GM12878 (cell line): ENCODE measurements around the gene SORBS1. TPM values are rescaled to one million over a fixed set of nuclear protein-coding genes. Genes with fewer than 3 reads are reported as not detected.

Experiments used
- ATAC-seq: fragments of 200-7000 bp; cut with Tn5 transposase; 3 replicates; pipeline ENCODE4 v1.9.1; 2020; ENCODE audit warnings: mild to moderate bottlenecking, moderate library complexity
- BruUV-seq: library from RNA; stranded (reverse); fragments of 400-500 nt; replicated peaks from 2 replicates; lab custom pipeline; 2021; lab: Mats Ljungman, UMichigan
- CTCF ChIA-PET: fragments of 300-600 bp; sonication (Branson Sonifier 250); formaldehyde crosslinking; extraction: SDS; loops from one replicate; lab custom pipeline; 2021; ENCODE audit warnings: inconsistent platforms; lab: Yijun Ruan, JAX
- POLR2A ChIA-PET: fragments of 350-600 bp; formaldehyde crosslinking; extraction: SDS; loops from one replicate; lab custom pipeline; 2021; ENCODE audit warnings: inconsistent platforms; lab: Charles Lee
- RAD21 ChIA-PET: fragments of 300-600 bp; sonication (Branson Sonifier 250); formaldehyde crosslinking; loops from one replicate; lab custom pipeline; 2023; ENCODE audit warnings: antibody characterized with exemption; ENCODE audit not compliant: unreplicated experiment; lab: Charles Lee
- SMC1A ChIA-PET: fragments of 300-600 bp; sonication (Branson Sonifier 250); formaldehyde crosslinking; loops from one replicate; lab custom pipeline; 2023; ENCODE audit not compliant: unreplicated experiment, uncharacterized antibody; lab: Charles Lee
- DNase-seq: peaks from one replicate; pipeline ENCODE4 v3.0.0-alpha.2; 2011; ENCODE audit warnings: low read depth, low spot score
- FAIRE-seq: peaks from 3 replicates; lab custom pipeline; 2011; peaks lifted over from hg19 to GRCh38; lab: Jason Lieb, UNC
- H2AFZ ChIP-seq: 2 replicates; pipeline ENCODE4 v1.6.0; 2011; ENCODE audit warnings: low read depth, low read length, control low read depth; ENCODE audit not compliant: control insufficient read depth
- H3K27ac ChIP-seq: 2 replicates; pipeline ENCODE4 v1.5.1; 2011; ENCODE audit warnings: control low read depth; ENCODE audit not compliant: control insufficient read depth, insufficient read depth
- H3K27me3 ChIP-seq, 2 experiments: replicated peaks in 1 of 2; 2 replicates each; pipeline versions ENCODE4 v1.6.0 to v1.6.1; 2011; ENCODE audit warnings: low read length in 1 of 2; ENCODE audit not compliant: control insufficient read depth in 2 of 2, insufficient read depth in 2 of 2
- H3K36me3 ChIP-seq, 2 experiments: 2 replicates each; pipeline ENCODE4 v1.5.1; 2011; ENCODE audit warnings: low read length in 1 of 2; ENCODE audit not compliant: control insufficient read depth in 2 of 2, insufficient read depth in 2 of 2
- H3K4me1 ChIP-seq: 2 replicates; pipeline ENCODE4 v1.6.1; 2011; ENCODE audit warnings: mild to moderate bottlenecking, low read length, moderate library complexity, mixed read lengths; ENCODE audit not compliant: control insufficient read depth, insufficient read depth
- H3K4me2 ChIP-seq: 2 replicates; pipeline ENCODE4 v1.6.0; 2011; ENCODE audit warnings: control low read depth; ENCODE audit not compliant: control insufficient read depth, insufficient read depth
- H3K4me3 ChIP-seq: fragments of 200-600 bp; sonication (generic); 2 replicates; pipeline ENCODE4 v1.5.1; 2016
- H3K79me2 ChIP-seq: 2 replicates; pipeline ENCODE4 v1.6.0; 2011; ENCODE audit warnings: low read length; ENCODE audit not compliant: control insufficient read depth, insufficient read depth
- H3K9ac ChIP-seq: 2 replicates; pipeline ENCODE4 v1.8.0; 2011; ENCODE audit warnings: low read length, control low read depth, mixed read lengths; ENCODE audit not compliant: control insufficient read depth, insufficient read depth
- H3K9me3 ChIP-seq: replicated peaks from 3 replicates; pipeline ENCODE4 v1.5.1; 2011; ENCODE audit warnings: mild to moderate bottlenecking, low read length; ENCODE audit not compliant: control insufficient read depth, insufficient read depth
- H4K20me1 ChIP-seq: 2 replicates; pipeline ENCODE4 v1.6.0; 2011; ENCODE audit not compliant: control insufficient read depth, insufficient read depth
- ATF3 ChIP-seq: IDR thresholded peaks from 2 replicates; pipeline ENCODE4 v1.6.1; 2011; ENCODE audit warnings: low read depth, mild to moderate bottlenecking, low read length, moderate library complexity, borderline replicate concordance; ENCODE audit errors: extremely low read depth
- ATF7 ChIP-seq: fragments of 450-650 bp; IDR thresholded peaks from 2 replicates; pipeline ENCODE4 v1.6.1; 2016; ENCODE audit warnings: low read depth, mild to moderate bottlenecking
- BCL11A ChIP-seq: IDR thresholded peaks from 2 replicates; pipeline ENCODE4 v1.6.1; 2011; ENCODE audit warnings: low read depth, low read length
- BRCA1 ChIP-seq: IDR thresholded peaks from 2 replicates; pipeline ENCODE4 v1.6.1; 2011; ENCODE audit warnings: low read depth, low read length, improper control_type of control experiment
- CHD2 ChIP-seq: IDR thresholded peaks from 2 replicates; pipeline ENCODE4 v1.6.1; 2011; ENCODE audit warnings: low read depth, low read length, improper control_type of control experiment, borderline replicate concordance
- CREB1 ChIP-seq: IDR thresholded peaks from 2 replicates; pipeline ENCODE4 v1.6.1; 2012; ENCODE audit warnings: low read depth, mild to moderate bottlenecking, inconsistent platforms
- CREM ChIP-seq: IDR thresholded peaks from 2 replicates; pipeline ENCODE4 v1.6.1; 2014; ENCODE audit warnings: antibody characterized with exemption, low read depth
- EED ChIP-seq: sonication (generic); IDR thresholded peaks from 2 replicates; pipeline ENCODE4 v1.6.1; 2016; ENCODE audit warnings: antibody characterized with exemption, low read depth
- FOXM1 ChIP-seq: IDR thresholded peaks from 2 replicates; pipeline ENCODE4 v1.6.1; 2012; ENCODE audit warnings: low read depth, mild to moderate bottlenecking, inconsistent platforms, low read length, moderate library complexity
- HCFC1 ChIP-seq: fragments of 150-350 bp; IDR thresholded peaks from 2 replicates; pipeline ENCODE4 v1.6.1; 2014; ENCODE audit warnings: low read length
- HDAC6 ChIP-seq: fragments of 200-600 bp; sonication (generic); IDR thresholded peaks from one replicate; pipeline ENCODE4 v1.8.0; 2017; ENCODE audit warnings: antibody characterized with exemption; ENCODE audit not compliant: unreplicated experiment
- KAT2A ChIP-seq: conservative IDR thresholded peaks from 2 replicates; pipeline ENCODE4 v1.6.1; 2011; ENCODE audit warnings: low read depth, low read length; ENCODE audit not compliant: control insufficient read depth
- MAX ChIP-seq: IDR thresholded peaks from 2 replicates; pipeline ENCODE4 v1.6.1; 2012; ENCODE audit warnings: low read depth, low read length, improper control_type of control experiment
- MXI1 ChIP-seq: fragments of 150-350 bp; IDR thresholded peaks from 2 replicates; pipeline ENCODE4 v1.6.1; 2011; ENCODE audit warnings: low read depth, mild to moderate bottlenecking, inconsistent platforms, low read length, improper control_type of control experiment
- NFXL1 ChIP-seq: fragments of 450-650 bp; IDR thresholded peaks from 2 replicates; pipeline ENCODE4 v1.6.1; 2017; ENCODE audit warnings: antibody characterized with exemption, mild to moderate bottlenecking, borderline replicate concordance
- RAD51 ChIP-seq: fragments of 450-650 bp; IDR thresholded peaks from 2 replicates; pipeline ENCODE4 v1.6.1; 2016; ENCODE audit warnings: moderate library complexity, mild to moderate bottlenecking, inconsistent platforms
- SIX5 ChIP-seq: IDR thresholded peaks from 2 replicates; pipeline ENCODE4 v1.6.1; 2011; ENCODE audit warnings: mild to moderate bottlenecking, low read depth, low read length, moderate library complexity; ENCODE audit not compliant: severe bottlenecking
- TAF1 ChIP-seq: IDR thresholded peaks from 2 replicates; pipeline ENCODE4 v1.6.1; 2011; ENCODE audit warnings: mild to moderate bottlenecking, low read depth, low read length, borderline replicate concordance
- TARDBP ChIP-seq: IDR thresholded peaks from 2 replicates; pipeline ENCODE4 v1.6.1; 2016; ENCODE audit warnings: borderline replicate concordance
- TCF3 ChIP-seq: IDR thresholded peaks from 2 replicates; pipeline ENCODE4 v1.6.1; 2012; ENCODE audit warnings: low read depth, mild to moderate bottlenecking, low read length, borderline replicate concordance; ENCODE audit not compliant: insufficient read depth
- TCF7 ChIP-seq: IDR thresholded peaks from 2 replicates; pipeline ENCODE4 v1.6.1; 2014; ENCODE audit warnings: antibody characterized with exemption, borderline replicate concordance
- YBX1 ChIP-seq: fragments of 450-650 bp; IDR thresholded peaks from 2 replicates; pipeline ENCODE4 v1.6.1; 2016; ENCODE audit warnings: antibody characterized with exemption
- WGBS: methylation state at CpG from one replicate; pipeline ENCODE4 v1.1.6; 2016; ENCODE audit warnings: low lambda C conversion rate; ENCODE audit not compliant: insufficient replicate concordance, insufficient coverage; ENCODE audit errors: missing lambda C conversion rate; 5-methylcytosine and 5-hydroxymethylcytosine counted together
- in situ Hi-C: fragments of 300-500 bp; cut with MboI; formaldehyde crosslinking; loops from 9 replicates; pipeline ENCODE4 v1.14.3; 2018; ENCODE audit warnings: mixed read lengths
- intact Hi-C: fragments of 100-400 bp; cut with micrococcal nuclease; formaldehyde crosslinking; loops from one replicate; pipeline ENCODE4 v1.14.2; 2022; ENCODE audit not compliant: unreplicated experiment
- polyA plus RNA-seq, 11 experiments: library from polyadenylated mRNA; depleted of rRNA in 4 of 11; unstranded in 6 of 11; stranded (reverse) in 5 of 11; fragments of >200 nt; fragmentation: Nextera tagmentation in 4 of 11; fragmentation: Illumina TruSeq in 1 of 11; extraction: Ambion mirVana in 4 of 11; extraction: Trizol in 1 of 11; gene quantifications; 1 replicate in 1 of 11; 2 replicates in 10 of 11; pipeline versions ENCODE4 v1.2.1 to v1.2.3, GENCODE V29; 2011 to 2016; ENCODE audit warnings: inconsistent platforms in 2 of 11, missing spikeins in 2 of 11, low read depth in 1 of 11
- total RNA-seq, 4 experiments: library from RNA; depleted of rRNA in 3 of 4; stranded (reverse); fragments of >200 nt in 3 of 4; fragmentation: Illumina TruSeq in 1 of 4; extraction: Trizol in 1 of 4; gene quantifications; 2 replicates each; pipeline versions ENCODE4 v1.2.1 to v1.2.3, GENCODE V29; 2013 to 2021
- TF ChIP-seq, protein P1 (sequence below): IDR thresholded peaks from 2 replicates; pipeline ENCODE4 v1.6.1; 2011; ENCODE audit warnings: borderline replicate concordance, low read depth, mild to moderate bottlenecking, moderate library complexity, low read length; ENCODE audit not compliant: insufficient read depth, poor library complexity, severe bottlenecking

The SORBS1 gene
- total and polyA plus RNA-seq, 10 of the 15 experiments (the other 5 are each of a cell fraction or from before 2014, with no cell fraction given) = 0.13 to 0.75 (median 0.39) TPM

DNA sequence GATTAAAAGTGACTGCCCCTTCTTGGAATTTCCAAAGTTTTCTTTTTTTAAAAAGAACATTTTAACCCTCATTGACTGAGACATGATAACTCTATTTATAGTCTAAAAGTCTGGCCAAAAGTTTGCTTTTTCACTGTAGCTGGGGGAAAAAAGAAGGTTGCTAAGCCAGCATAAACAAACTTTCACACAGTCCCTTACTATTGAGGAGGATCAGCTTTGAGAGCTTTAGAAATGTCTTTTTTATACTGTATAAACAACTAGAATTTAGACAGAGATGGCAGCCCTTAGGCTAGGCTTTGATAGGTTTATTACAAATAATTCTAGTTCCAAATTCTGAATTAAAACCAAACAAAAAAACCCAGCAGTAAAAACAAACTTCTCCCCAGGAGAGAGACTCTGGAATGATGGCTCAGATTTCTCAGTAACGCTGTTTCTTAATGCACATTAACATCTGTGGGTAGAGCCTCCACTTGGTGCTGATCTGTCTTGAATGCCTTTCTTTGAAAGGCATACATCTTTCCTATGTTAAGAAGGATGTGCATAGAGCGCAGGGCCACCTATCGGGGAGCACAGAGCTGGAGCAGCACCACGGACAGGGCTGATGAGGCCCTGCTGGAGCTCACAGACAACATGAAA lies 169.5 kb downstream of the SORBS1 start (continued):
- no peak for TF ChIP-seq HDAC6

DNA sequence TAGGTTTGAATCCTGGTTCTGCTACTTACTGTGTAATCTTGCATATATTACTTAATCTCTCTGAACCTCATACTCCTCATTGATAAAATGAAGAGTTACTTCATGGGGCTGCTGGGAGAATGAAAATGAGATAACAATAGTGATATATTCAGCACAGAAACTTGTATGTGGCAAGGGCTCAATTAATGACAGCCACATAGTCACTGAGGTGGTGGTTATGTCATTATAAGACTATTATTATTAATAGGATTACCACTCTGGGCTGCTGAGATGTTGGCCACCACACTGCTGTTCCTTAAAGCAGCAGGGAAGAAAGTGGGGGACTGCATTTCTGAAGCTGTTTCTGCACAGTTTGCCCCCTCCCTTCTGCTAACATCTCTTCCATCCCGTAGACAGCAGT lies 170.0 kb downstream of the SORBS1 start:
- H3K36me3 ChIP-seq = no peaks in the 10 kb centered on the region
- no peak overlapping the region for H3K27ac ChIP-seq
- CTCF ChIA-PET = interaction anchor here (0.6 to 6.8 kb wide), 5 partner anchors 16 to 278 kb away, joined by 3 to 74 read pairs (median 4); no protein-coding TSS in a partner anchor
- DNase-seq (no peak), FAIRE-seq (no peak), ATAC-seq (peak; percentile 47)
- no peak overlapping the region for H3K9ac ChIP-seq
- in situ Hi-C loops (no loop called here), intact Hi-C loops (no loop called here)
- H4K20me1 ChIP-seq = no peaks in the 10 kb centered on the region
- no peaks in the 10 kb centered on the region for H3K9me3 ChIP-seq
- no peaks in the 10 kb centered on the region for H3K79me2 ChIP-seq
- H3K4me2 ChIP-seq = no peak overlapping the region
- RAD21 ChIA-PET = interaction anchor here (1.3 to 8.0 kb wide), 5 partner anchors 13 to 258 kb away, joined by 5 to 67 read pairs (median 7); no protein-coding TSS in a partner anchor
- H3K27me3 ChIP-seq = no peaks in the 10 kb centered on the region
- H3K4me1 ChIP-seq = peaks cover 50% of the 10 kb centered on the region
- POLR2A ChIA-PET = interaction anchor here (1.2 kb wide), 1 partner anchor 14 kb away, joined by 3 read pairs; no protein-coding TSS in a partner anchor
- H3K4me3 ChIP-seq = no peak overlapping the region
- SMC1A ChIA-PET = interaction anchor here (0.7 to 13.6 kb wide), 3 partner anchors 9 to 54 kb away, joined by 3 to 153 read pairs (median 3); no protein-coding TSS in a partner anchor
- no TSS peak for BruUV-seq
- 95% methylated on average over 1 of the region's 1 CpG for WGBS
- H2AFZ ChIP-seq = no peak overlapping the region
- TF ChIP-seq EED (no peak), YBX1 (no peak), RAD51 (no peak), KAT2A (no peak), NFXL1 (no peak), ATF7 (peak; percentile 69), HCFC1 (no peak), TAF1 (no peak), ATF3 (no peak), CREB1 (0 out of 2 replicates have a peak, but pooled peaks have one; percentile 29), MXI1 (no peak), FOXM1 (no peak), TCF3 (no peak), BRCA1 (no peak), TCF7 (no peak), BCL11A (peak; percentile 50; the same call in 1 of the 2 replicates), CHD2 (no peak), CREM (peak; percentile 31; the same call in 1 of the 2 replicates), TARDBP (no peak), SIX5 (no peak), MAX (no peak)
- TF ChIP-seq, protein P1, sequence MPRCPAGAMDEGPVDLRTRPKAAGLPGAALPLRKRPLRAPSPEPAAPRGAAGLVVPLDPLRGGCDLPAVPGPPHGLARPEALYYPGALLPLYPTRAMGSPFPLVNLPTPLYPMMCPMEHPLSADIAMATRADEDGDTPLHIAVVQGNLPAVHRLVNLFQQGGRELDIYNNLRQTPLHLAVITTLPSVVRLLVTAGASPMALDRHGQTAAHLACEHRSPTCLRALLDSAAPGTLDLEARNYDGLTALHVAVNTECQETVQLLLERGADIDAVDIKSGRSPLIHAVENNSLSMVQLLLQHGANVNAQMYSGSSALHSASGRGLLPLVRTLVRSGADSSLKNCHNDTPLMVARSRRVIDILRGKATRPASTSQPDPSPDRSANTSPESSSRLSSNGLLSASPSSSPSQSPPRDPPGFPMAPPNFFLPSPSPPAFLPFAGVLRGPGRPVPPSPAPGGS = no peak
